Measurements from ENCODE around the gene A3GALT2. TPM values are rescaled to one million over a fixed set of nuclear protein-coding genes. Genes with fewer than 3 reads are reported as not detected.
A peak's percentile ranks its signal among the peaks of the same experiment; 100 is the strongest.

Gene A3GALT2
- total and polyA plus RNA-seq, 7 experiments from 2014 or later, result not detected

DNA sequence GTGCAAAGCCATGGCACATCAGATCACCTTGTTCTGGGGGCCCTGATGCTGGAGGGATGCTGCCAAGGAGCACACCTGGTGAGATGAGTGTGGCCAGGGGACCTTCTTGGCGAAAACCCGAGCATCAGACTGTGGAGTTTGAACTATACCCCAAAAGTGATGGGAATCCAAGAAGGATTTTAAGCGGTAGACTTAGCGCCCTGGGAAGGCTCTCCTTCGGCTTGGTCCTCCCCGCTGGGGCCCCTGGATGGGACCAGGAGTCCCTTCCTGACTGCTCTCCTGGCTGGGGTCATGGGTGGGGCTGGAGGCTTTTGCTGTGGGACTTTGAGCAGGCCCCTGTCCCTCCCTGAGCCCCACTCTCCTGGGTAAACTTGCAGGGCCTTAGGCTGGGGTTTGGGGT is 54.1 kb downstream of the A3GALT2 start:
- H3K36me3 ChIP-seq (ENCODE audit: control insufficient read depth in 2 of 3, insufficient read depth in 3 of 3, low read length in 3 of 3), result peaks cover 0 to 10% (median 0%) of the 10 kb centered on the region in 3 experiments
- ChIA-PET POLR2A (interaction anchor here (0.8 kb wide), 1 partner anchor 91 kb away, joined by 3 read pairs; no protein-coding TSS in a partner anchor), CTCF (no interaction called here)
- no peak overlapping the region for H3K4me3 Mint-ChIP-seq
- H3K9me3 Mint-ChIP-seq, result no peaks in the 10 kb centered on the region
- H3K4me1 Mint-ChIP-seq, result peaks cover 7 to 54% (median 34%) of the 10 kb centered on the region in 7 donors
- ATAC-seq (no peak), DNase-seq (no peak)
- H3K27me3 ChIP-seq (ENCODE audit: control insufficient read depth in 2 of 2, insufficient read depth in 2 of 2, low read length in 2 of 2), result no peaks in the 10 kb centered on the region
- H3K27ac Mint-ChIP-seq, result peak overlapping the region in 1 of 9 donors; percentile 21
- no peak overlapping the region for H3K4me3 ChIP-seq (ENCODE audit: low read length)
- H3K27me3 Mint-ChIP-seq, result no peaks in the 10 kb centered on the region
- peaks cover 0 to 18% (median 3%) of the 10 kb centered on the region in 5 donors for H3K36me3 Mint-ChIP-seq
- H3K27ac ChIP-seq (ENCODE audit: low read depth, low read length), result no peak overlapping the region
- H3K4me1 ChIP-seq (ENCODE audit: control insufficient read depth in 2 of 2, insufficient read depth in 2 of 2, low read length in 2 of 2), result peaks cover 0 to 2% of the 10 kb centered on the region in 2 donors
- intact Hi-C loops (cut with micrococcal nuclease), result no loop called here
- H3K9me3 ChIP-seq (ENCODE audit: control insufficient read depth in 2 of 3, low read length in 3 of 3), result no peaks in the 10 kb centered on the region

GRCh38 chr1:33265780-33266605 is 54.9 kb downstream of the A3GALT2 start:
- peaks cover 0 to 18% (median 3%) of the 10 kb centered on the region in 5 donors for H3K36me3 Mint-ChIP-seq
- Histone ChIP-seq H3K36me3 (ENCODE audit: control insufficient read depth in 2 of 3, insufficient read depth in 3 of 3, low read length in 3 of 3) (peaks cover 0 to 7% (median 0%) of the 10 kb centered on the region in 3 experiments), H3K27me3 (ENCODE audit: control insufficient read depth in 2 of 2, insufficient read depth in 2 of 2, low read length in 2 of 2) (no peaks in the 10 kb centered on the region), H3K9me3 (ENCODE audit: control insufficient read depth in 2 of 3, low read length in 3 of 3) (no peaks in the 10 kb centered on the region), H3K4me3 (ENCODE audit: low read length) (no peak overlapping the region), H3K27ac (ENCODE audit: low read depth, low read length) (no peak overlapping the region), H3K4me1 (ENCODE audit: control insufficient read depth in 2 of 2, insufficient read depth in 2 of 2, low read length in 2 of 2) (peaks cover 0 to 10% of the 10 kb centered on the region in 2 donors)
- peak overlapping the region in 1 of 9 donors; percentile 36 for H3K27ac Mint-ChIP-seq
- H3K27me3 Mint-ChIP-seq, result no peaks in the 10 kb centered on the region
- no peaks in the 10 kb centered on the region for H3K9me3 Mint-ChIP-seq
- peaks cover 12 to 54% (median 35%) of the 10 kb centered on the region in 7 donors for H3K4me1 Mint-ChIP-seq
- H3K4me3 Mint-ChIP-seq, result no peak overlapping the region
- ATAC-seq, result no peak
- intact Hi-C loops (cut with micrococcal nuclease), result no loop called here
- DNase-seq, result no peak
- ChIA-PET CTCF (interaction anchor here (1.4 kb wide), 1 partner anchor 28 kb away, joined by 3 read pairs; no protein-coding TSS in a partner anchor), POLR2A (no interaction called here)

DNA sequence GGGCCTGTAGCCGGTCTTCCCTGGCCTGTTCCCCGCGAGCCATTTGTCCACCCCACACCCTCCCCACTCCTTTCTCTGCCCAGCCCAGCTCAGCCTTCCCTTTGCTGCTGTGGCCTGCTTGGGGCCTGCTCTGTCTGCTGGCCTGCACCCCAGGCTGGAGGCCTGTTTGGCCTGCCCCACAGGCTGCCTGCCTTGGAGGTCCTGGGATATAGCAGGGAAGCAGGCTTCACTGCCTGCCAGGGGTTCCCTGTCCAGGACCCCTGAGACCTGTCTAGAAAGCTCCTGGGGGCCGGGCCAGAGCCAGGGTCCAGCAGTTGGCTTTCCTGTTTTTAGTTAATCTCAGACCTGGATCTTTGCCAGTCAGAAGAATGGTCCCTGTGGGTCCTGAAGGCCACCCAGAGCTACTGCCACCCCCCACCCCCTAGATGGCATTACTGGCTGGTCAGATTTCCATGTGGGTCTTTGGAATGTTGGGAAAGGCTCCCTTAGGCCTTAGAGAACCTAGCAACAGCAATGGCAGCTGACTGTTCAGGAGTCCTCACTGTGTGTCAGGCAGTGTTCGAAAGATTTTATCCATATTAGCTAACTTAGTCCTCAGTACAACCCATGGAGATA is 56.9 kb downstream of the A3GALT2 start:
- no peaks in the 10 kb centered on the region for H3K36me3 ChIP-seq (ENCODE audit: control insufficient read depth in 2 of 3, insufficient read depth in 3 of 3, low read length in 3 of 3)
- no peak overlapping the region for H3K27ac ChIP-seq (ENCODE audit: low read depth, low read length)
- no peaks in the 10 kb centered on the region for H3K9me3 ChIP-seq (ENCODE audit: control insufficient read depth in 2 of 3, low read length in 3 of 3)
- no peak overlapping the region for H3K4me3 ChIP-seq (ENCODE audit: low read length)
- ATAC-seq (no peak), DNase-seq (no peak)
- intact Hi-C loops (cut with micrococcal nuclease), result no loop called here
- POLR2A ChIA-PET, result no interaction called here
- H3K9me3 Mint-ChIP-seq, result no peaks in the 10 kb centered on the region
- H3K27me3 Mint-ChIP-seq, result no peaks in the 10 kb centered on the region
- no peak overlapping the region for H3K27ac Mint-ChIP-seq
- peaks cover 0 to 14% (median 3%) of the 10 kb centered on the region in 5 donors for H3K36me3 Mint-ChIP-seq
- CTCF ChIA-PET, result interaction anchor here (1.4 kb wide), 1 partner anchor 26 kb away, joined by 3 read pairs; no protein-coding TSS in a partner anchor
- peaks cover 0 to 15% of the 10 kb centered on the region in 2 donors for H3K4me1 ChIP-seq (ENCODE audit: control insufficient read depth in 2 of 2, insufficient read depth in 2 of 2, low read length in 2 of 2)
- H3K4me3 Mint-ChIP-seq, result no peak overlapping the region
- no peaks in the 10 kb centered on the region for H3K27me3 ChIP-seq (ENCODE audit: control insufficient read depth in 2 of 2, insufficient read depth in 2 of 2, low read length in 2 of 2)
- peaks cover 17 to 63% (median 47%) of the 10 kb centered on the region in 7 donors for H3K4me1 Mint-ChIP-seq

GRCh38 chr1:33261344-33261743 is 59.6 kb downstream of the A3GALT2 start:
- DNase-seq (no peak), ATAC-seq (no peak)
- Mint-ChIP-seq H3K4me1 (peaks cover 31 to 64% (median 50%) of the 10 kb centered on the region in 7 donors), H3K36me3 (peaks cover 0 to 7% (median 4%) of the 10 kb centered on the region in 5 donors), H3K9me3 (no peaks in the 10 kb centered on the region), H3K27ac (peak overlapping the region in 1 of 9 donors; percentile 26), H3K27me3 (no peaks in the 10 kb centered on the region), H3K4me3 (no peak overlapping the region)
- Histone ChIP-seq H3K27me3 (ENCODE audit: control insufficient read depth in 2 of 2, insufficient read depth in 2 of 2, low read length in 2 of 2) (no peaks in the 10 kb centered on the region), H3K36me3 (ENCODE audit: control insufficient read depth in 2 of 3, insufficient read depth in 3 of 3, low read length in 3 of 3) (peaks cover 0 to 3% (median 0%) of the 10 kb centered on the region in 3 experiments), H3K4me3 (ENCODE audit: low read length) (no peak overlapping the region), H3K9me3 (ENCODE audit: control insufficient read depth in 2 of 3, low read length in 3 of 3) (no peaks in the 10 kb centered on the region), H3K4me1 (ENCODE audit: control insufficient read depth in 2 of 2, insufficient read depth in 2 of 2, low read length in 2 of 2) (peaks cover 16 to 32% of the 10 kb centered on the region in 2 donors), H3K27ac (ENCODE audit: low read depth, low read length) (no peak overlapping the region)
- ChIA-PET POLR2A (no interaction called here), CTCF (no interaction called here)
- intact Hi-C loops (cut with micrococcal nuclease), result no loop called here

GRCh38 chr1:33260439-33260838 is 60.5 kb downstream of the A3GALT2 start:
- intact Hi-C loops (cut with micrococcal nuclease), result no loop called here
- CTCF ChIA-PET, result no interaction called here
- H3K4me3 Mint-ChIP-seq, result peak overlapping the region in 6 of 10 donors; percentile 19 to 74 (median 43)

DNA sequence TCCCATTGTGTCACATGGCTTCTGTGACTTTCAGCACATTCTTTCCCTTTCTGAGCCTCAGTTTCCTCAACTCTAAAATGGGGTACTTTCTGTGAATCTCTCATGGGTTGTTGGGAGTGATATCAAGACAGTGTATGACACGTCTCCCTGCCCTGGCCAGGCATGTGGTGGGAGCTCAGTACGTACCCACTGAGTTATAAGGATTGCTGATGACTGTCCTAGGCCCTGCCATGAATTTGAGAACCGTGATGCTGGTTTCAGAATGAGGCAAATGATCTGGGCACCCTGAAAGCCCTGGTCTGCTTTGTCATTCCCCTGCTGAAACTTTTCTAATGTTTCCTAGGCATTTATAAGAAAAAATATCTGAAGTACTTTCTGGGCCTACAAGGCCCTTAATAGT is 61.0 kb downstream of the A3GALT2 start:
- Mint-ChIP-seq H3K9me3 (no peaks in the 10 kb centered on the region), H3K4me1 (peaks cover 31 to 59% (median 50%) of the 10 kb centered on the region in 7 donors), H3K27me3 (no peaks in the 10 kb centered on the region), H3K27ac (peak overlapping the region in 1 of 9 donors; percentile 58), H3K4me3 (peak overlapping the region in 5 of 10 donors; percentile 19 to 74 (median 50)), H3K36me3 (peaks cover 0 to 7% (median 4%) of the 10 kb centered on the region in 5 donors)
- Histone ChIP-seq H3K36me3 (ENCODE audit: control insufficient read depth in 2 of 3, insufficient read depth in 3 of 3, low read length in 3 of 3) (peaks cover 0 to 3% (median 0%) of the 10 kb centered on the region in 3 experiments), H3K27me3 (ENCODE audit: control insufficient read depth in 2 of 2, insufficient read depth in 2 of 2, low read length in 2 of 2) (no peaks in the 10 kb centered on the region), H3K9me3 (ENCODE audit: control insufficient read depth in 2 of 3, low read length in 3 of 3) (no peaks in the 10 kb centered on the region), H3K27ac (ENCODE audit: low read depth, low read length) (no peak overlapping the region), H3K4me3 (ENCODE audit: low read length) (no peak overlapping the region), H3K4me1 (ENCODE audit: control insufficient read depth in 2 of 2, insufficient read depth in 2 of 2, low read length in 2 of 2) (peaks cover 16 to 32% of the 10 kb centered on the region in 2 donors)
- intact Hi-C loops (cut with micrococcal nuclease), result loop anchor here (5.0 to 10.0 kb wide), 3 partner anchors 75 to 178 kb away; partner anchors contain the start of genes TRIM62 (in 2 of the 2) and AZIN2 (in 1 of the 2)
- POLR2A ChIA-PET, result interaction anchor here (1.2 to 1.5 kb wide), 2 partner anchors 78 to 133 kb away, joined by 3 to 4 read pairs; partner anchors contain the start of gene TRIM62
- CTCF ChIA-PET, result interaction anchor here (1.0 kb wide), 1 partner anchor 38 kb away, joined by 4 read pairs; no protein-coding TSS in a partner anchor
- DNase-seq (no peak), ATAC-seq (no peak)

More at GRCh38 chr1:33260439-33260838, 60.5 kb downstream of the A3GALT2 start:
- peak overlapping the region in 4 of 9 donors; percentile 27 to 73 (median 56) for H3K27ac Mint-ChIP-seq
- H3K9me3 Mint-ChIP-seq, result no peaks in the 10 kb centered on the region
- no peak overlapping the region for H3K27ac ChIP-seq (ENCODE audit: low read depth, low read length)
- no peak overlapping the region for H3K4me3 ChIP-seq (ENCODE audit: low read length)
- no peaks in the 10 kb centered on the region for H3K27me3 Mint-ChIP-seq
- H3K9me3 ChIP-seq (ENCODE audit: control insufficient read depth in 2 of 3, low read length in 3 of 3), result no peaks in the 10 kb centered on the region
- H3K4me1 ChIP-seq (ENCODE audit: control insufficient read depth in 2 of 2, insufficient read depth in 2 of 2, low read length in 2 of 2), result peaks cover 16 to 32% of the 10 kb centered on the region in 2 donors
- ATAC-seq, result no peak
- no peaks in the 10 kb centered on the region for H3K27me3 ChIP-seq (ENCODE audit: control insufficient read depth in 2 of 2, insufficient read depth in 2 of 2, low read length in 2 of 2)
- POLR2A ChIA-PET, result interaction anchor here (1.2 to 1.5 kb wide), 2 partner anchors 79 to 134 kb away, joined by 3 to 4 read pairs; partner anchors contain the start of gene TRIM62
- H3K4me1 Mint-ChIP-seq, result peaks cover 31 to 61% (median 50%) of the 10 kb centered on the region in 7 donors
- DNase-seq, result no peak
- peaks cover 0 to 3% (median 0%) of the 10 kb centered on the region in 3 experiments for H3K36me3 ChIP-seq (ENCODE audit: control insufficient read depth in 2 of 3, insufficient read depth in 3 of 3, low read length in 3 of 3)
- H3K36me3 Mint-ChIP-seq, result peaks cover 0 to 7% (median 4%) of the 10 kb centered on the region in 5 donors
